ENCODE data around the gene DGKB.

- TF ChIP-seq CTCF (conservative IDR thresholded peaks at IDR 0.05 in 1 of 2, IDR thresholded peaks at IDR 0.05 in 1 of 2; ENCODE audit: extremely low read depth in 1 of 2, insufficient read depth in 1 of 2, low read depth in 1 of 2, low read length in 2 of 2) (no peak), EZH2 (IDR thresholded peaks at IDR 0.05; ENCODE audit: borderline replicate concordance, low read length) (no peak)
These were observed 701.2 kb downstream of the DGKB start for GRCh38 chr7:14201353-14201752.

Data from mammary epithelial cell (primary cell).